HepG2 (cell line): Measurements from ENCODE around the gene L3MBTL4. TPM values are rescaled to one million over a fixed set of nuclear protein-coding genes. Genes with fewer than 3 reads are reported as not detected.
A peak's percentile ranks its signal among the peaks of the same experiment; 100 is the strongest.

Experiments used
- CEBPZ ChIP-seq: IDR thresholded peaks from 2 replicates; pipeline ENCODE4 v1.6.1; 2012; ENCODE audit warnings: low read length, improper control_type of control experiment
- DBP ChIP-seq: sonication (generic); formaldehyde crosslinking; IDR thresholded peaks from 2 replicates; pipeline ENCODE4 v1.4.0; 2020; ENCODE audit warnings: missing genetic modification reagents; ENCODE audit errors: not compliant biosample characterization
- HIVEP1 ChIP-seq: sonication (generic); formaldehyde crosslinking; IDR thresholded peaks from 2 replicates; pipeline ENCODE4 v1.4.0; 2020; ENCODE audit warnings: mild to moderate bottlenecking, missing genetic modification reagents
- MIER3 ChIP-seq: IDR thresholded peaks from 2 replicates; pipeline ENCODE4 v1.6.1; 2016; ENCODE audit warnings: missing compliant biosample characterization, borderline replicate concordance
- NCOR1 ChIP-seq: fragments of 200-600 bp; sonication (generic); IDR thresholded peaks from 2 replicates; pipeline ENCODE4 v1.7.0; 2017; ENCODE audit warnings: antibody characterized with exemption, low read length, borderline replicate concordance
- SALL1 ChIP-seq: sonication (generic); formaldehyde crosslinking; IDR thresholded peaks from 2 replicates; pipeline ENCODE4 v1.8.0; 2022; ENCODE audit warnings: mild to moderate bottlenecking, missing genetic modification reagents
- SKIL ChIP-seq: sonication (generic); formaldehyde crosslinking; IDR thresholded peaks from 2 replicates; pipeline ENCODE4 v1.8.0; 2022; ENCODE audit warnings: missing genetic modification reagents, mild to moderate bottlenecking, moderate library complexity, borderline replicate concordance
- SP2 ChIP-seq: sonication (generic); formaldehyde crosslinking; IDR thresholded peaks from 2 replicates; pipeline ENCODE4 v1.5.1; 2020; ENCODE audit warnings: mild to moderate bottlenecking, missing genetic modification reagents
- SP5 ChIP-seq: IDR thresholded peaks from 2 replicates; pipeline ENCODE4 v1.6.1; 2016; ENCODE audit warnings: low read depth, borderline replicate concordance
- SRF ChIP-seq: IDR thresholded peaks from 2 replicates; pipeline ENCODE4 v1.6.1; 2011; ENCODE audit warnings: mild to moderate bottlenecking, low read depth, low read length, moderate library complexity
- TEAD3 ChIP-seq: optimal IDR thresholded peaks from 2 replicates; pipeline ENCODE3; 2016; ENCODE audit warnings: borderline replicate concordance
- ZFP36L1 ChIP-seq: sonication (generic); formaldehyde crosslinking; IDR thresholded peaks from 2 replicates; pipeline ENCODE4 v1.8.0; 2022; ENCODE audit warnings: mild to moderate bottlenecking, missing genetic modification reagents, moderate library complexity
- ZNF619 ChIP-seq: sonication (generic); formaldehyde crosslinking; IDR thresholded peaks from 2 replicates; pipeline ENCODE4 v1.4.0; 2020; ENCODE audit warnings: mild to moderate bottlenecking, missing genetic modification reagents
- ZSCAN29 ChIP-seq: sonication (generic); formaldehyde crosslinking; conservative IDR thresholded peaks from 2 replicates; pipeline ENCODE4 v1.4.0; 2020; ENCODE audit warnings: mild to moderate bottlenecking, missing genetic modification reagents
- polyA plus RNA-seq, 8 experiments: library from polyadenylated mRNA; depleted of rRNA in 3 of 8; stranded (reverse) in 7 of 8; unstranded in 1 of 8; fragments of >200 nt; fragmentation: Illumina TruSeq in 4 of 8; extraction: Trizol in 4 of 8; gene quantifications; 2 replicates each; pipeline versions ENCODE4 v1.2.1 to v1.2.3, GENCODE V29; 2011 to 2016; ENCODE audit warnings: low read depth in 4 of 8, missing spikeins in 1 of 8, mixed read lengths in 1 of 8; ENCODE audit not compliant: insufficient read depth in 1 of 8
- total RNA-seq, 5 experiments: library from RNA; depleted of rRNA; stranded (reverse); fragments of >200 nt; fragmentation: Illumina TruSeq; extraction: Trizol; gene quantifications; 2 replicates each; pipeline ENCODE4 v1.2.3, GENCODE V29; 2016; ENCODE audit warnings: low read depth in 1 of 5

The L3MBTL4 gene
- total and polyA plus RNA-seq, 2 of the 13 experiments (the other 11 are each of a cell fraction or from before 2014, with no cell fraction given), result 10.8 to 13.3 TPM

- no peak for TF ChIP-seq CEBPZ
- 0 out of 2 replicates have a peak, but pooled peaks have one; percentile 30 for TF ChIP-seq ZSCAN29 (CRISPR knock-in tag)
- TF ChIP-seq SKIL (CRISPR knock-in tag), result peak; percentile 34; the same call in 1 of the 2 replicates
- TF ChIP-seq SRF, result 0 out of 2 replicates have a peak, but pooled peaks have one; percentile 19
- TF ChIP-seq SP5 (CRISPR knock-in tag), result peak; percentile 49; the same call in 1 of the 2 replicates
- no peak for TF ChIP-seq SP2
- no peak for TF ChIP-seq ZFP36L1 (CRISPR knock-in tag)
- TF ChIP-seq SALL1, result peak; percentile 83
- TF ChIP-seq HIVEP1 (CRISPR knock-in tag), result 0 out of 2 replicates have a peak, but pooled peaks have one; percentile 32
- peak; percentile 61; the same call in 1 of the 2 replicates for TF ChIP-seq NCOR1
- no peak for TF ChIP-seq ZNF619
- TF ChIP-seq TEAD3, result peak; percentile 46
- no peak for TF ChIP-seq DBP (CRISPR knock-in tag)
- 0 out of 2 replicates have a peak, but pooled peaks have one; percentile 20 for TF ChIP-seq MIER3
These were observed 39.7 kb downstream of the L3MBTL4 start (continued) for GRCh38 chr18:6374935-6375529.
